K562 (cell line): ENCODE measurements around the gene DHRS3. TPM values are rescaled to one million over a fixed set of nuclear protein-coding genes. Genes with fewer than 3 reads are reported as not detected.

Source experiments
- CTBP1 ChIP-seq: fragments of 450-650 bp; IDR thresholded peaks from 2 replicates; pipeline ENCODE4 v1.6.1; 2016; ENCODE audit warnings: borderline replicate concordance
- HCFC1 ChIP-seq: IDR thresholded peaks from 2 replicates; pipeline ENCODE4 v1.6.1; 2012; ENCODE audit warnings: low read depth, low read length, improper control_type of control experiment
- HDGF ChIP-seq: fragments of 450-650 bp; IDR thresholded peaks from 2 replicates; pipeline ENCODE4 v1.6.1; 2016
- MAZ ChIP-seq, 2 experiments: fragments of 450-650 bp in 1 of 2; sonication (generic) in 1 of 2; formaldehyde crosslinking; IDR thresholded peaks in 1 of 2; conservative IDR thresholded peaks in 1 of 2; 2 replicates each; pipeline versions ENCODE4 v1.4.0 to v1.5.0; 2020; ENCODE audit warnings: mild to moderate bottlenecking in 1 of 2, missing genetic modification reagents in 1 of 2
- NCOA6 ChIP-seq: fragments of 450-650 bp; IDR thresholded peaks from 2 replicates; pipeline ENCODE4 v1.6.1; 2017; ENCODE audit warnings: mild to moderate bottlenecking
- TBL1XR1 ChIP-seq, 2 experiments: IDR thresholded peaks; 2 replicates each; pipeline ENCODE4 v1.6.1; 2012; ENCODE audit warnings: improper control_type of control experiment in 2 of 2, low read length in 2 of 2, mild to moderate bottlenecking in 1 of 2
- TEAD1 ChIP-seq, 2 experiments: fragments of 450-650 bp in 1 of 2; sonication (generic) in 1 of 2; formaldehyde crosslinking; IDR thresholded peaks; 2 replicates each; pipeline versions ENCODE4 v1.4.0 to v1.8.0; 2020 to 2022; ENCODE audit warnings: mild to moderate bottlenecking in 2 of 2, missing genetic modification reagents in 1 of 2
- ZBTB40 ChIP-seq, 2 experiments: fragments of 450-650 bp in 1 of 2; sonication (generic) in 1 of 2; formaldehyde crosslinking in 1 of 2; IDR thresholded peaks; 2 replicates each; pipeline versions ENCODE4 v1.7.1 to v1.9.0; 2016 to 2022; ENCODE audit warnings: inconsistent platforms in 1 of 2, mild to moderate bottlenecking in 1 of 2, missing genetic modification reagents in 1 of 2
- ZNF740 ChIP-seq, 3 experiments: fragments of 200-800 bp in 1 of 3; sonication (Bioruptor generic) in 1 of 3; sonication (generic) in 1 of 3; formaldehyde crosslinking in 1 of 3; IDR thresholded peaks; 2 replicates each; pipeline versions ENCODE4 v1.6.1 to v1.8.0; 2016 to 2022; ENCODE audit warnings: mild to moderate bottlenecking in 2 of 3, missing compliant biosample characterization in 2 of 3, missing genetic modification characterization in 2 of 3, missing genetic modification reagents in 1 of 3
- polyA plus RNA-seq, 8 experiments: library from polyadenylated mRNA; depleted of rRNA in 4 of 8; stranded (reverse) in 5 of 8; unstranded in 3 of 8; fragments of >200 nt; fragmentation: Nextera tagmentation in 2 of 8; fragmentation: Illumina TruSeq in 1 of 8; extraction: Ambion mirVana in 2 of 8; extraction: Trizol in 1 of 8; gene quantifications; 2 replicates each; pipeline versions ENCODE4 v1.2.1 to v1.2.3, GENCODE V29; 2011 to 2014; ENCODE audit warnings: inconsistent platforms in 1 of 8, missing spikeins in 1 of 8
- total RNA-seq, 7 experiments: library from RNA; depleted of rRNA in 6 of 7; stranded (reverse); fragments of >200 nt in 6 of 7; fragmentation: Illumina TruSeq in 2 of 7; extraction: Trizol in 2 of 7; gene quantifications; 2 replicates each; pipeline versions ENCODE4 v1.2.1 to v1.2.3, GENCODE V29; 2011 to 2021; ENCODE audit warnings: low replicate concordance in 1 of 7
- TF ChIP-seq, protein P1 (sequence below): fragments of 450-650 bp; IDR thresholded peaks from 2 replicates; pipeline ENCODE4 v1.6.1; 2017; ENCODE audit warnings: antibody characterized with exemption, mild to moderate bottlenecking

DHRS3 gene
- total and polyA plus RNA-seq, 9 of the 15 experiments (the other 6 are each of a cell fraction or from before 2014, with no cell fraction given), result 21.0 to 116 (median 58.7) TPM

GRCh38 chr1:12658531-12659453 is 40.8 kb upstream of the DHRS3 start (continued):
- 0 out of 2 replicates have a peak, but pooled peaks have one; percentile 19 for TF ChIP-seq ZBTB40 (IDR thresholded peaks at IDR 0.05)
- TF ChIP-seq ZBTB40 (CRISPR knock-in tag; IDR thresholded peaks at IDR 0.05), result no peak
- TF ChIP-seq, protein P1, sequence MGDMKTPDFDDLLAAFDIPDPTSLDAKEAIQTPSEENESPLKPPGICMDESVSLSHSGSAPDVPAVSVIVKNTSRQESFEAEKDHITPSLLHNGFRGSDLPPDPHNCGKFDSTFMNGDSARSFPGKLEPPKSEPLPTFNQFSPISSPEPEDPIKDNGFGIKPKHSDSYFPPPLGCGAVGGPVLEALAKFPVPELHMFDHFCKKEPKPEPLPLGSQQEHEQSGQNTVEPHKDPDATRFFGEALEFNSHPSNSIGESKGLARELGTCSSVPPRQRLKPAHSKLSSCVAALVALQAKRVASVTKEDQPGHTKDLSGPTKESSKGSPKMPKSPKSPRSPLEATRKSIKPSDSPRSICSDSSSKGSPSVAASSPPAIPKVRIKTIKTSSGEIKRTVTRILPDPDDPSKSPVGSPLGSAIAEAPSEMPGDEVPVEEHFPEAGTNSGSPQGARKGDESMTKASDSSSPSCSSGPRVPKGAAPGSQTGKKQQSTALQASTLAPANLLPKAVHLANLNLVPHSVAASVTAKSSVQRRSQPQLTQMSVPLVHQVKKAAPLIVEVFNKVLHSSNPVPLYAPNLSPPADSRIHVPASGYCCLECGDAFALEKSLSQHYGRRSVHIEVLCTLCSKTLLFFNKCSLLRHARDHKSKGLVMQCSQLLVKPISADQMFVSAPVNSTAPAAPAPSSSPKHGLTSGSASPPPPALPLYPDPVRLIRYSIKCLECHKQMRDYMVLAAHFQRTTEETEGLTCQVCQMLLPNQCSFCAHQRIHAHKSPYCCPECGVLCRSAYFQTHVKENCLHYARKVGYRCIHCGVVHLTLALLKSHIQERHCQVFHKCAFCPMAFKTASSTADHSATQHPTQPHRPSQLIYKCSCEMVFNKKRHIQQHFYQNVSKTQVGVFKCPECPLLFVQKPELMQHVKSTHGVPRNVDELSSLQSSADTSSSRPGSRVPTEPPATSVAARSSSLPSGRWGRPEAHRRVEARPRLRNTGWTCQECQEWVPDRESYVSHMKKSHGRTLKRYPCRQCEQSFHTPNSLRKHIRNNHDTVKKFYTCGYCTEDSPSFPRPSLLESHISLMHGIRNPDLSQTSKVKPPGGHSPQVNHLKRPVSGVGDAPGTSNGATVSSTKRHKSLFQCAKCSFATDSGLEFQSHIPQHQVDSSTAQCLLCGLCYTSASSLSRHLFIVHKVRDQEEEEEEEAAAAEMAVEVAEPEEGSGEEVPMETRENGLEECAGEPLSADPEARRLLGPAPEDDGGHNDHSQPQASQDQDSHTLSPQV, result 0 out of 2 replicates have a peak, but pooled peaks have one; percentile 48
- TF ChIP-seq MAZ (CRISPR knock-in tag; conservative IDR thresholded peaks at IDR 0.05 in 1 of 2, IDR thresholded peaks at IDR 0.05 in 1 of 2), result peak in 1 of 2 experiments; percentile 41; a peak in 2 of 4 replicates
- 0 out of 2 replicates have a peak, but pooled peaks have one; percentile 40 for TF ChIP-seq ZNF740 (CRISPR knock-in tag; IDR thresholded peaks at IDR 0.05)
- no peak for TF ChIP-seq ZNF740 (tag; IDR thresholded peaks at IDR 0.05)
- TF ChIP-seq HCFC1, result peak; percentile 24; the same call in 1 of the 2 replicates
- no peak for TF ChIP-seq NCOA6
- TF ChIP-seq TBL1XR1 (IDR thresholded peaks at IDR 0.05; ENCODE audit: low read length in 2 of 2), result 0 out of 4 replicates have a peak, but pooled peaks of 1 of the 2 experiments have one; percentile 43
- 0 out of 4 replicates have a peak, but pooled peaks of 1 of the 2 experiments have one; percentile 45 for TF ChIP-seq TEAD1 (CRISPR knock-in tag; IDR thresholded peaks at IDR 0.05)
- TF ChIP-seq CTBP1, result peak; percentile 72
- TF ChIP-seq HDGF, result 0 out of 2 replicates have a peak, but pooled peaks have one; percentile 84
